DMS79 treated with DMSO at 0.1 percent for 48 hours (cell line): Measurements from ENCODE around the gene DOLPP1.

Experiments
- DNase-seq: peaks from one replicate; lab custom pipeline; 2025; lab: John Stamatoyannopoulos, UW

The DOLPP1 gene

GRCh38 chr9:129094387-129095169, 13.7 kb downstream of the DOLPP1 start:
- no peak for DNase-seq

- no peak for DNase-seq
These were observed 14.3 kb downstream of the DOLPP1 start for GRCh38 chr9:129095170-129095667.

GRCh38 chr9:129095908-129096307, 15.0 kb downstream of the DOLPP1 start:
- DNase-seq: no peak

DNA sequence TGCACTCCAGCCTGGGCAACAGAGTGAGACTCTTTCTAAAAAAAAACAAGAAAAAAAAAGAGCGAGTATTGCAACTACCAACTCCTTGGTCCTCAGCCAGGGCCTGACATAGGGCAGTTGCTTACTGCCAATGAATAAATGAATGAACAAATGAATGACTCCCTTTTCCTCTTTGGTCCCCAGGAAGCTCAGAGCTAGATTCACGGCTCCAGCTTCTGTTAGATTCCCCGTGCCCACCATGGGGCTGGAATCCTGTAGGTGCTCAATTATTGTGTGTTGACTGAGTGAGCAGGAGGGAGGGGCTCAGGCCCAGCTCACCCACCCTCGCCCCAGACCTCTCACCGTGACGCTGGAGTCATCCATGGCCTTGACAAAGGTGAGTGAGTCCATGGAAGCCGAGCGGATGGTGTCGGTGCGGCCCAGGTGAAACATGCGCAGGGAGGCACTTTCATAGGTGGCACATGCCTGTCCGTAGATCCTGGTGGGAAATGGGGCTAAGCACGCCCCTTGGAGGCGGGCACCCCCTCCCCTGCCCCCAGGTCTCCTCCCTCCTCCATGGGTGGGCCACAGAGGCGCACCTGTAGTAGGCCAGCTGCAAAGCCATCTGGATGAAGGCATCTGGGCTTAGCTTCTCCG, 16.9 kb downstream of the DOLPP1 start:
- no peak for DNase-seq

DNA sequence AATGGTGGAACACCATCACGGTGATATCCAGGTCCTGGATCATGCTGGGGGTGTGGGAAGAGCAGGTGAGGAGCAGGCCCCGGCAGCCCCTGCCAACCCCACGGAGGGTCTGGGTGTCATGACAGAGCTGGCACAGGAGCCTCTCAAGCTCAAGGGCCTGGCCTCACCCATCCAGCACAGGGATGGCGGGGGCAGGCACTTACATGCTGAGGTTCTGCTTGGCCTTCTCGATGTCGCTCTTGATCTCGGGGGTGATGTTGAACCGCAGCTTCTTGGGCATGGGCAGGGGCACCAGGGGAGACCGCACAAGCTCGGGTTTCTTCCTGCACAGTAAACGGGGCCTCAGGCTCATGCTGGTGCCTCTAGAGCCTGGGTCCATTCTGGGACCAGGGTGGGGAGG, 17.4 kb downstream of the DOLPP1 start:
- DNase-seq: no peak

DNA sequence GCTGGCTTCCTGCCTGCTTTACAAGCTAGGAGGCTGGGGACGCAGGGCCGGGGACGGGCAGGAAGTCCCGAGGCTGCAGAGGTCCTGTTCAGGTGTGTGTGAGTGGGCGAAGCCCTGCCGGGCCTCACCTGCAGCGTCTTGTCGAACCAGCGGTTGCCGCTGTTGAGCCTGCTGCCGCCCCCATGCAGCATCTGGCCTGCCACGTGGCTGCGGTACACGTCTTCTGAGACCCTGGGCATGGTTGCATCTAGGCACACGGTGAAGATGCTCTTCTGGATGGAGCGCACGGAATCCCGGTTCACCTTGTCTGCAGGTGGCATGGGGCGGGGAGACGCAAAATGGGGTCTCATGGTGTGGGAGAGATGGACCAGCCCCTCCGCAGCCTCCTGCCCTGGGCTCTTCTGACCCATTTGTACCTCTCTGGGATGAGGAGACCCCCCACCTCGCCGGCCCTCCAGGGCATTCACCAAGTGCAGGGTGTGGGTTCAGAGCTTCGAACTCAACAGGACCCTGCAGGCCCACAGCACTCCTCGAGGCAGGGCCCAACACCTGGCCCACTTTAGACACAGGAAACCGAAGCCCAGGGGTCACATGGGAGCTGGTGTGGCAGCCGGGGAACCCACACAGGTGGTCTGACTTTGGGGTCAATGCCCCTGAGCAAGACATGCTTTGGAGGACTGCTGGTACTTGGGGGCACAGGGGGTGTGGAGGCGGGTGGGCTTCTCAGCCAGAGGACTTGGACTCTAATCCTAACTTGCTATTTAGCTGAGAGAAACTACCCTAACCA, 19.7 kb downstream of the DOLPP1 start:
- no peak for DNase-seq

GRCh38 chr9:129101279-129101678, 20.4 kb downstream of the DOLPP1 start:
- DNase-seq: no peak

GRCh38 chr9:129102095-129102525, 21.2 kb downstream of the DOLPP1 start:
- DNase-seq: no peak

GRCh38 chr9:129102791-129103594, 22.1 kb downstream of the DOLPP1 start:
- DNase-seq: no peak

DNA sequence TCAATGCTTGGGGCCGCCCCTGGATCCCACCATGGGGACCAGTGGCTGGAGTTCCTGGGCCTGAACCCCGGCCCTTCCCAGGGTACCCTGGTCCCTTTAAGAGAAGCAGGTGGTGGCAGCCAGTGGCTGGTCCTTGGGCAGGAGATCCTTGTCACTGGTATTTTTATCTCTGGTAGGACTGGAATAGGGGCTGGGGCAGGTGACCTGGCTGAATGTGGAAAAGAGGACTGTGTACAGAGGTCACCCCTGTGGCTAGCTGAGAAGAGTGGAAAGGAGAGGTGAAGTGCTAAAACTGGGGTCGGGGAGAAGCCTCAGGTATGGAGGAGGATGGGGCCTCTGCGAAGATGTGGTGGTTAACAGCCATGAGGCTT, 22.7 kb downstream of the DOLPP1 start:
- no peak for DNase-seq

GRCh38 chr9:129104051-129104450, 23.1 kb downstream of the DOLPP1 start:
- no peak for DNase-seq

- no peak for DNase-seq
These were observed 25.2 kb downstream of the DOLPP1 start for GRCh38 chr9:129105857-129106694.

DNA sequence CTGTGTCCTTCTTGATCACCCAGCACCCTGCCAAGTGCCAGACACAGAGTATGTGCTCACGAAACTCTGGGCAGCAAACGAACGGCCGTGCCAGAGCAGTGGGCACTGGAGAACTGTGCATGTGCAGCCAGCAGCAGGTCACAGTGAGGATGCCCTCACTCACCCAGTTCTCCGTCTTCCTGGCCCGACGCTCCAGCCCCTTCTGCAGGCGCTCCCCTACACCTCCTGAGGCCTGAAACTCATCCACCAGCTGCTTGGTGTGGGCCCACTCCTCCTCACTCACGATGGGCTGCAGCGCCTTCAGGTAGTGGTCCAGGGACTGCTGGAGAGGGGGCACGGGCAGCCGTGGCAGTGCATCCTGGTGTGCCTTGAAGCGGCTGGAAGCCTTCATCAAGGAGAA, 26.7 kb downstream of the DOLPP1 start:
- no peak for DNase-seq

- DNase-seq: no peak
These were observed 27.3 kb downstream of the DOLPP1 start for GRCh38 chr9:129108083-129108804.

- peak; percentile 89 for DNase-seq
These were observed 28.1 kb downstream of the DOLPP1 start for GRCh38 chr9:129108805-129109536.

DNA sequence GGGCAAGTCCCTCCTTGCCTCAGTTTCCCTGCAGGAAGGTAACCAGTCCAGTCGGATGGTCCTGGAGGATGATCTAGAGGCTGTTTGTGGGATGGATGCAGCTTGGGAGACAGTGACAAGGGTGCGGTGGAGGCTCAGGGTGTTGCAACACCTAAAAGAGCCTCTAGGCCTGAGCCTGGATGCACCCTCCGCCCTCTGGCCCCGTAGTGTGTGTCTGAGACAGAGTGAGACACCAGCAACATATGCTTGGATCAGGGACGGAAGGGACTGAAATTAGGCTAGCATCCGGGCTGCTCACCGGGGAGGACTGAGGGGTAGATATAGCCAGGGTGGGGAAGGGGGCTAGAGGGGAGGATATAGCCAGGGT, 28.6 kb downstream of the DOLPP1 start:
- DNase-seq: no peak

GRCh38 chr9:129109952-129110739, 29.2 kb downstream of the DOLPP1 start:
- DNase-seq: no peak

GRCh38 chr9:129110740-129111527, 30.0 kb downstream of the DOLPP1 start, which contains the start of the genes CRAT and PTPA:
CRAT (minus strand) TSS chr9:129110793; CDS start chr9:129110509, 284 bp downstream.
PTPA (plus strand) TSS chr9:129111415; CDS start chr9:129111601, 186 bp downstream.
- peak; percentile 82 for DNase-seq
